GM12878 (cell line): Measurements from ENCODE around the gene SERPINE2. TPM values are rescaled to one million over a fixed set of nuclear protein-coding genes. Genes with fewer than 3 reads are reported as not detected.

Experiments
- BHLHE40 ChIP-seq, 2 experiments: fragments of 450-650 bp in 1 of 2; IDR thresholded peaks; 2 replicates each; pipeline ENCODE4 v1.6.1; 2011 to 2017; ENCODE audit warnings: low read depth in 2 of 2, borderline replicate concordance in 1 of 2, improper control_type of control experiment in 1 of 2, low read length in 1 of 2, mild to moderate bottlenecking in 1 of 2
- FOXM1 ChIP-seq: IDR thresholded peaks from 2 replicates; pipeline ENCODE4 v1.6.1; 2012; ENCODE audit warnings: low read depth, mild to moderate bottlenecking, inconsistent platforms, low read length, moderate library complexity
- KLF5 ChIP-seq: fragments of 450-650 bp; IDR thresholded peaks from 2 replicates; pipeline ENCODE4 v1.6.1; 2014; ENCODE audit warnings: mild to moderate bottlenecking; ENCODE audit not compliant: partially characterized antibody
- LARP7 ChIP-seq: fragments of 450-650 bp; IDR thresholded peaks from 2 replicates; pipeline ENCODE4 v1.6.1; 2017; ENCODE audit warnings: mild to moderate bottlenecking
- polyA plus RNA-seq, 11 experiments: library from polyadenylated mRNA; depleted of rRNA in 4 of 11; unstranded in 6 of 11; stranded (reverse) in 5 of 11; fragments of >200 nt; fragmentation: Nextera tagmentation in 4 of 11; fragmentation: Illumina TruSeq in 1 of 11; extraction: Ambion mirVana in 4 of 11; extraction: Trizol in 1 of 11; gene quantifications; 1 replicate in 1 of 11; 2 replicates in 10 of 11; pipeline versions ENCODE4 v1.2.1 to v1.2.3, GENCODE V29; 2011 to 2016; ENCODE audit warnings: inconsistent platforms in 2 of 11, missing spikeins in 2 of 11, low read depth in 1 of 11
- total RNA-seq, 4 experiments: library from RNA; depleted of rRNA in 3 of 4; stranded (reverse); fragments of >200 nt in 3 of 4; fragmentation: Illumina TruSeq in 1 of 4; extraction: Trizol in 1 of 4; gene quantifications; 2 replicates each; pipeline versions ENCODE4 v1.2.1 to v1.2.3, GENCODE V29; 2013 to 2021
- TF ChIP-seq, protein P1 (sequence below): fragments of 450-650 bp; IDR thresholded peaks from 2 replicates; pipeline ENCODE4 v1.6.1; 2017; ENCODE audit warnings: low read depth, mild to moderate bottlenecking, moderate library complexity
- TF ChIP-seq, protein P2 (sequence below): IDR thresholded peaks from 2 replicates; pipeline ENCODE4 v1.6.1; 2012; ENCODE audit warnings: low read length, inconsistent platforms
- TF ChIP-seq, protein P3 (sequence below): IDR thresholded peaks from 2 replicates; pipeline ENCODE4 v1.6.1; 2011; ENCODE audit warnings: mild to moderate bottlenecking, low read depth, low read length, moderate library complexity; ENCODE audit not compliant: insufficient replicate concordance

The SERPINE2 gene
- total and polyA plus RNA-seq, 10 of the 15 experiments (the other 5 are each of a cell fraction or from before 2014, with no cell fraction given): 0.18 to 1.7 (median 0.39) TPM

DNA sequence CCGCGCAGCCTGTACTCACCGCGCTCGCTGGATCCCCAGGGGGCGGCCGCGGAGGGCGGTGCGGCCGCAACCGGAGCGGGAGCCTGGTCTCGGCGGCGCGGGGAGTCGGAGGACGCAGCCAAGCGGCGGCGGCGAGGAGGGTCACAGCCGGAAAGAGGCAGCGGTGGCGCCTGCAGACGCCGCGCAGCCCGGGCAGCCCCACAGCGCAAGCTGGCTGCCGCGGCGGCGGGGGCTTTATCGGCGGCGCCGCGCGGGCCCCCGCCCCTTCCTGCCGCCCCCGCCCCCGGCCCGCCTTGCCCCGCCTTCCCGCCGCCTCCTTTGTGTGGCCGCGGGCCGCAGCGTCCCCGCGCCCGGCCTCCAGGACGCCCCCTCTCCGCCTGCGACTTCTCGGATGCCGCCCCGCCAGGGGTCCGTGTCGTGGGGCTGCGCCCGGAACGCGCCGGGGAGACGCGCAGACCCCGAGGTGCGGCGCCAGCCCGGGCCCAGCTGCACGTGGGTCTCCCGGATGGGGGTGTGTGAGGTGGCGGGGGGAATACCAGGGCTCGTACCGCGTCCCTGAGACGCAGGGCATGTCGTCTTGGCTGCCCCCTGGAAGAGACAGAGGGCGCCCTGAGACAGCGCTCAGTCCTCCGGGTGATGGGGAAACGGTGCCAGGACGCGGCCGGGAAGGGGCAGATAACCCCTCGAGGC lies at the start of gene SERPINE2 (continued):
- TF ChIP-seq, protein P1, sequence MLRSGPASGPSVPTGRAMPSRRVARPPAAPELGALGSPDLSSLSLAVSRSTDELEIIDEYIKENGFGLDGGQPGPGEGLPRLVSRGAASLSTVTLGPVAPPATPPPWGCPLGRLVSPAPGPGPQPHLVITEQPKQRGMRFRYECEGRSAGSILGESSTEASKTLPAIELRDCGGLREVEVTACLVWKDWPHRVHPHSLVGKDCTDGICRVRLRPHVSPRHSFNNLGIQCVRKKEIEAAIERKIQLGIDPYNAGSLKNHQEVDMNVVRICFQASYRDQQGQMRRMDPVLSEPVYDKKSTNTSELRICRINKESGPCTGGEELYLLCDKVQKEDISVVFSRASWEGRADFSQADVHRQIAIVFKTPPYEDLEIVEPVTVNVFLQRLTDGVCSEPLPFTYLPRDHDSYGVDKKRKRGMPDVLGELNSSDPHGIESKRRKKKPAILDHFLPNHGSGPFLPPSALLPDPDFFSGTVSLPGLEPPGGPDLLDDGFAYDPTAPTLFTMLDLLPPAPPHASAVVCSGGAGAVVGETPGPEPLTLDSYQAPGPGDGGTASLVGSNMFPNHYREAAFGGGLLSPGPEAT: no peak
- TF ChIP-seq KLF5 (no peak), BHLHE40 (IDR thresholded peaks at IDR 0.05; ENCODE audit: borderline replicate concordance in 1 of 2, low read depth in 2 of 2, low read length in 1 of 2) (peak in 1 of 2 experiments; percentile 35; a peak in 2 of 4 replicates), LARP7 (0 out of 2 replicates have a peak, but pooled peaks have one; percentile 4), FOXM1 (no peak)
- TF ChIP-seq, protein P2, sequence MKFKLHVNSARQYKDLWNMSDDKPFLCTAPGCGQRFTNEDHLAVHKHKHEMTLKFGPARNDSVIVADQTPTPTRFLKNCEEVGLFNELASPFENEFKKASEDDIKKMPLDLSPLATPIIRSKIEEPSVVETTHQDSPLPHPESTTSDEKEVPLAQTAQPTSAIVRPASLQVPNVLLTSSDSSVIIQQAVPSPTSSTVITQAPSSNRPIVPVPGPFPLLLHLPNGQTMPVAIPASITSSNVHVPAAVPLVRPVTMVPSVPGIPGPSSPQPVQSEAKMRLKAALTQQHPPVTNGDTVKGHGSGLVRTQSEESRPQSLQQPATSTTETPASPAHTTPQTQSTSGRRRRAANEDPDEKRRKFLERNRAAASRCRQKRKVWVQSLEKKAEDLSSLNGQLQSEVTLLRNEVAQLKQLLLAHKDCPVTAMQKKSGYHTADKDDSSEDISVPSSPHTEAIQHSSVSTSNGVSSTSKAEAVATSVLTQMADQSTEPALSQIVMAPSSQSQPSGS: no peak
- TF ChIP-seq, protein P3, sequence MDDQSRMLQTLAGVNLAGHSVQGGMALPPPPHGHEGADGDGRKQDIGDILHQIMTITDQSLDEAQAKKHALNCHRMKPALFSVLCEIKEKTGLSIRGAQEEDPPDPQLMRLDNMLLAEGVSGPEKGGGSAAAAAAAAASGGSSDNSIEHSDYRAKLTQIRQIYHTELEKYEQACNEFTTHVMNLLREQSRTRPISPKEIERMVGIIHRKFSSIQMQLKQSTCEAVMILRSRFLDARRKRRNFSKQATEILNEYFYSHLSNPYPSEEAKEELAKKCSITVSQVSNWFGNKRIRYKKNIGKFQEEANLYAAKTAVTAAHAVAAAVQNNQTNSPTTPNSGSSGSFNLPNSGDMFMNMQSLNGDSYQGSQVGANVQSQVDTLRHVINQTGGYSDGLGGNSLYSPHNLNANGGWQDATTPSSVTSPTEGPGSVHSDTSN: no peak
